RPMI8226 (cell line): ENCODE data around the gene ETS2.
A peak's percentile ranks its signal among the peaks of the same experiment; 100 is the strongest.
"Not testable (repeated sequence)": the region's sequence is repeated elsewhere in the genome, so short reads cannot be mapped to it uniquely, and the experiment has no call there.

Experiments used
- DNase-seq: peaks from one replicate; pipeline ENCODE4 v3.0.0-alpha.2; 2015

Gene ETS2

GRCh38 chr21:38839328-38840286 is 33.9 kb downstream of the ETS2 start:
- no peak for DNase-seq

- DNase-seq, result no peak
These were observed 34.9 kb downstream of the ETS2 start for GRCh38 chr21:38840456-38841300.

GRCh38 chr21:38841472-38841871 is 35.7 kb downstream of the ETS2 start:
- DNase-seq, result no peak

- DNase-seq, result no peak
These were observed 36.4 kb downstream of the ETS2 start for GRCh38 chr21:38842079-38842478.

GRCh38 chr21:38843379-38843778 is 37.6 kb downstream of the ETS2 start:
- no peak for DNase-seq

- no peak for DNase-seq
These were observed 38.2 kb downstream of the ETS2 start for GRCh38 chr21:38843806-38844503.

- DNase-seq, result not testable (repeated sequence)
These were observed 39.6 kb downstream of the ETS2 start for GRCh38 chr21:38845374-38845773.

GRCh38 chr21:38847556-38847955 is 41.8 kb downstream of the ETS2 start:
- DNase-seq, result no peak

- no peak for DNase-seq
These were observed 42.5 kb downstream of the ETS2 start for GRCh38 chr21:38848187-38848609.

GRCh38 chr21:38849776-38850175 is 44.0 kb downstream of the ETS2 start:
- no peak for DNase-seq

GRCh38 chr21:38850277-38850951 is 44.7 kb downstream of the ETS2 start:
- no peak for DNase-seq

GRCh38 chr21:38851101-38851500 is 45.4 kb downstream of the ETS2 start:
- DNase-seq, result no peak

GRCh38 chr21:38852278-38852677 is 46.5 kb downstream of the ETS2 start:
- DNase-seq, result no peak

- no peak for DNase-seq
These were observed 47.0 kb downstream of the ETS2 start for GRCh38 chr21:38852708-38853107.

- peak; percentile 99 for DNase-seq
These were observed 47.7 kb downstream of the ETS2 start for GRCh38 chr21:38853421-38853919.

GRCh38 chr21:38857152-38857825 is 51.6 kb downstream of the ETS2 start:
- peak; percentile 24 for DNase-seq

- DNase-seq, result peak; percentile 38
These were observed 52.5 kb downstream of the ETS2 start for GRCh38 chr21:38858026-38858811.

GRCh38 chr21:38858812-38859205 is 53.1 kb downstream of the ETS2 start:
- DNase-seq, result no peak

- no peak for DNase-seq
These were observed 54.1 kb downstream of the ETS2 start for GRCh38 chr21:38859852-38860251.

- DNase-seq, result no peak
These were observed 55.3 kb downstream of the ETS2 start for GRCh38 chr21:38861056-38861455.
